GM21367 (cell line): ENCODE measurements around the gene ATP2C2.

ENCODE experiments used
- ATAC-seq: cut with Tn5 transposase; IDR thresholded peaks from one replicate; pipeline ENCODE4 v1.9.1; 2021; ENCODE audit not compliant: unreplicated experiment

ATP2C2 gene

DNA sequence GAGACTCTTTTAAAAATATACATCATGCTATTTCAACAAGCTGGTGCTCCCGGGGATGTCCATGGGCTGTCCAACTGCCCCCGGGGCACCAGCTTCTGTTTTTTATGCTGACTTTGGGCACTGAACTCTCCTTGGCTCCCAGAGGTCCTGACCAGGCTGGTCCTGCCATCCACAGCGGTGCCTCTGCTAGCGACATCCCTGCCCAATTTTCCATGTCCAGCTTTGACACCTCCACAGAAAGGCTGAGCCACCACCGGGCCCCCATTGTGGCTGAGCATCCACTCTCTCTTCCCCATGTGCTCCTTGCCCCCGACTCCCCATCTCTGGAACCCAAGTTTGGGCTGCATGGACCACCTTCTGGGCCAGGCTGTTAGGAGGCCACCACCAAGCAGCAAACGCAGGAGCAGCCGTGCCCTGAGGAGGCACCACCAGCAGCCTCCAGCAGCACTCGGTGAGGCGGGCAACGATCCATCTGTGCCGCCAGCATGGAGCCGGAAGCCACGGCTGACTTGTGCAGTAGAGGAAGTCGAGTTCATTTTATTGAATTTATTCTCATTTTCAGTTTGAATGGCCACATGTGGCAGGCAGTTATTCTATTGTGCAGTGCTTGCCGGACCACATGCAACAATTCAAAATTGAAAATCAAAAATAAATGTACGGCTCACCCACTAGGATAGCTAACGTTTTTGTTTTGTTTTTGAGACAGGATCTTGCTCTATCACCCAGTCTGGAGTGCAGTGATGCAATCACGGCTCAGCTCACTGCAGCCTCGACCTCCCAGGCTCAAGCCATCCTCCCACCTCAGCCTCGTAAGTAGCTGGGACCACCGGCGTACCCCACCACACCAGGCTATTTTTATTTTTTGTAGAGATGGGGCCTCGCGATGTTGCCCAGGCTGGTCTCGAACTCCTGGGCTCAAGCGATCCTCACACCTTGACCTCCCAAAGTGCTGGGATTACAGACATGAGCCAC is 139.0 kb downstream of the ATP2C2 start:
- ATAC-seq: no peak

DNA sequence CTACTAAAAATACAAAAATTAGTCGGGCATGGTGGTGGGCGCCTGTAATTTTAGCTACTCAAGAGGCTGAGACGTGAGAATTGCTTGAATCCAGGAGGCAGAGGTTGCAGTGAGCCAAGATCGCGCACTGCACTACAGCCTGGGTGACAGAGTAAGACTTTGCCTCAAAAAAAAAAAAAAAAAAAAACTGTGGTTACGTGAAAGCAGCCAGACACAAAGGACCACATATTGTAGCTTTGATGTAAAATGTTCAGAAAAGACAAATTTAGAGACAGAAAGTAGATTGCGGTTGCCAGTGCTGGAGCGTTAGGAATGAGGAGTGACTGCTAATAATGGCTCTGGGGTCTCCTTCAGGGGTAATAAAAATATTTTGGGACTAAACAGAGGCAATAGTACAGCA is 140.2 kb downstream of the ATP2C2 start:
- no peak for ATAC-seq

DNA sequence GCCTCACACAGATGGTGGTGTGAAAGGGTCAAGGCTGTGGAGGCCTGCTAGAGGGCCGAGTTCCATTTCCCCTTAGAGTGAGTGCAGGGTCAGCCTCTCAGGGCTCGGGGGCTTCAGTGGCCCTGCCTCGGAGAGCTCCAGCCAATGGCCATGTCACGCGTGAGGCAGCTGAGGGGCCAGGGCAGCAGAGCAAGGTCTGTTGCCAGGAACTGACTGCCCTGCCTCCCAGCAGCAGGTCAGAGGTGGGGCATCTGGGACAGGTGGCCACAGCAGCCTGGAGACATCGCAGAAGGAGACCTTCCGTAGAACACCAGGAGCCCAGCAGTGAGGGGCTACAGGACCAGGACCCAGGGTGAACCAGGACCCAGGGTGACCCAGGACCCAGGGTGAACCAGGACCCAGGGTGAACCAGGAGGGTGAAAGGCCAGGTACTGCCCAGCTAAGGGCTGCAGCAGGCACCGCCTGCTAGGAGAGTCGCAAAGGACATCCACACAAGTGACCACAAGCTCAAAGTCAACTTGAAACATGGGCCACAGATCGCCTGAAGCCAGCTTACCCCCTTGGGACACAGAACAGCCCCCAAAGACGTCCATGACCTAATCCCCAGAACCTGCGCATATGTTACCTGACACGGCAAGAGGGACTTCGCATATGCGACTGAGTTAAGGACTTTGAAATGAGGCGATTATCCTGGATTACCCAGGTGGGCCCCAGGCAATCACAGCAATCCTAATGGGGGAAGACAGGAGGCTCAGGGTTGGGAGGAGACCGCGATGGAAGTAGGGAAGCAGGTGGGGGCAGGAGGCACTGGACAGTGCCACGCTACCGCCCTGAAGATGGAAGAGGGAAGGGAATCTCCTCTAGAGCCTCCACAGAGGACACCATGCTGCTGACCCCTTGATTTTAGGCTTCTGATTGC is 141.0 kb downstream of the ATP2C2 start:
- no peak for ATAC-seq

DNA sequence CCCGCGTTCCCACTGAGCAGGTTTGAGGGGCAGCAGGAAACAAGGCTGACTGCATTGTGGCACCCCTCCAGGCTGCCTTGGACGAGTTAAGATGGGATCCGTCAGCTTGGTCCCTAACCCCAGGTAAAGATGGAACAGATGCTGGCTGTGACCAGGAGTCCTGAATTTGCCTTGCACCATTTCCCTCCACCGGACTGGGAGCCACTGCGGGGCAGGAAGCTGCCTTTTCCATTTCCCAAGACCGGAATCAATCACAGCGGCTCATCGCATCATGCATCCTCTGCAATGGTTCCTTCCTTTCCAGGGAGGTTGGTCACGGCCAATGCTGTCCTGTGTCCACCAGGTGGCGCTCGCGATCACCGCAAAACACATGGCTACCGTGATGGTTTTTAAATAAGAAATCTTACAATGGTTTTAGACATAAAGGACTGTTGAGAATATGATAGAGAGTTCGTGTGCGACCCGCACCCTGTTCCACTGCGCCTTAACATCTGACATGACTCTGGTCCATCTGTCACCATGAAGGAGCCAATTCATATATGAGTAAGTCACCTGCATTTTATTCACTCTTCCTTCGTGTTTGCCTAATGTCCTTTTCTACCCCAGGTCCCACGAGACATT is 143.0 kb downstream of the ATP2C2 start:
- ATAC-seq: no peak

DNA sequence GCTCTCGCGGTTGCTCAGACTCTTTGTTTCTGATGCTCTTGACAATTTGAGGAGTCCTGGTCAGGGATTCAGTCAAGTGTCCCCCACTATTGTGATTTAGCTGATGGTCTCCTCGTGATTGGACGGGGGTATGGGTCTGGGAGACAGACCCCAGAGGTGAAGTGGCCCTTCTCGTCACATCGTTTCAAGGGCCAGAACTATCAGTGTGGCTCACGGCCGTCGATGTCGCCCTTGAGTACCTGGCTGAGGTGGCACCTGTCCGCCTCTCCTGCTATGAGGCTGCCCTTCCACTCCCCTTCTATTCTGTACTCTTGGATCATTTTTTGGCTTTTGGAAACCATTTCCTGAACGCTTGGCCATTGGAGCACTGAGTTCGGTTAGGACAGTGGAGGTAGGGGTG is 143.5 kb downstream of the ATP2C2 start:
- no peak for ATAC-seq

DNA sequence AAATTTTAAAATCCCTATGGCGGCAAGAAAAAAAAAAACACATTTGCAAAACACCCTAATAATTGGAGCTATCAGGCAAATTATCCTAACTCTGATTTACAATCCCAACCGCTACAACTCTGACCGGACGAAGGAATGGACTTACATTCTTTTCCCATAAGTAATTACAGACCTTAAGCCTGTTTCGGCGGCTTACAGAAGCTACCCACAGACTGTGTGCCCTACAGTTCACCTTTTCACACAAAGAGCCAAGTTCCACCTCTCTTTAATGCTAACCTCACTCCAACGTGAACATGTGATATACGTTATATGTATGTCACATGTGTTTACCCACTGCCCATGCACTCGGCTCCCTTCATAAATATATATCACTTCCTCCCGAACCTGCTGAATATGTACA is 144.8 kb downstream of the ATP2C2 start:
- ATAC-seq: no peak

DNA sequence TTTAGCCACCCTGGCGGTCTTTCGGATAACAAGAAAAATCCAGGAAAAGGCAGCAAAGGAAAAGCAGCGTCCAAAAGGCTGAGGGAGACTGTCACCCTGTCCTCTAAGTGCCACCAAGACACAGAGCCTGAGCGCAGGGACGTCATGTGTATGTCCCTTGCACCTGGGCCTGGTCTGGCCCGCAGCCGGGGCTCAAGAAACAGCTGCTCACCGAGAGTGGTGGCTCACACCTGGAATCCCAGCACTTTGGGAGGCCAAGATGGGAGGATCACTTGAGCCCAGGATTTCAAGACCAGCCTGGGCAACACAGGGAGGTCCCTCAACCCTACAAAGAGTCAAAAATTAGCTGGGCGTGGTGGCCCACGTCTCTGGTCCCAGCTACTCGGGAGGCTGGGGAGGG is 145.3 kb downstream of the ATP2C2 start:
- no peak for ATAC-seq
